Pancreas (tissue), 10 donors: ENCODE measurements around the gene APOL3. TPM values are rescaled to one million over a fixed set of nuclear protein-coding genes. Genes with fewer than 3 reads are reported as not detected.

Experiments used
- ATAC-seq, 4 donors: fragments of 200-7000 bp; cut with Tn5 transposase; one replicate each; pipeline versions ENCODE4 v1.8.0 to v1.9.1; 2020; ENCODE audit warnings: mild to moderate bottlenecking in 4 of 4, moderate library complexity in 4 of 4
- DNase-seq, 6 donors: peaks; one replicate each; pipeline ENCODE4 v3.0.0-alpha.2; 2020
- FAIRE-seq: peaks from 2 replicates; lab custom pipeline; 2012; peaks lifted over from hg19 to GRCh38; lab: Jason Lieb, UNC
- H3K27ac ChIP-seq, 4 donors: fragments of 200-600 bp; sonication (generic); 1 replicate in 3 of 4; 2 replicates in 1 of 4; pipeline versions ENCODE4 v1.5.0 to v1.8.0; 2020
- H3K27me3 ChIP-seq, 4 donors: fragments of 200-600 bp; one replicate each; pipeline ENCODE4 v1.8.0; 2021
- H3K36me3 ChIP-seq, 3 donors: fragments of 200-600 bp; sonication (generic) in 1 of 3; one replicate each; pipeline versions ENCODE4 v1.5.0 to v1.8.0; 2020 to 2021
- H3K4me1 ChIP-seq, 3 donors: fragments of 200-600 bp; one replicate each; pipeline ENCODE4 v1.8.0; 2021
- H3K4me3 ChIP-seq, 4 donors: fragments of 200-600 bp; sonication (generic) in 2 of 4; one replicate each; pipeline versions ENCODE4 v1.5.0 to v1.8.0; 2020 to 2021
- H3K9me3 ChIP-seq, 4 donors: fragments of 200-600 bp; one replicate each; pipeline ENCODE4 v1.8.0; 2021
- WGBS, 2 donors: extraction: QIAGEN DNeasy Blood & Tissue Kit; methylation state at CpG; one replicate each; pipeline ENCODE4 v1.1.7; 2013; 5-methylcytosine and 5-hydroxymethylcytosine counted together
- intact Hi-C, 3 donors: fragments of 100-400 bp; cut with DNase I; formaldehyde crosslinking; loops; one replicate each; pipeline versions ENCODE4 v1.11.1 to v1.14.2; 2022
- polyA plus RNA-seq, 2 donors: library from polyadenylated mRNA; stranded (reverse); fragments of 200-250 nt; gene quantifications; one replicate each; pipeline ENCODE4 v1.2.3, GENCODE V29; 2013
- total RNA-seq, 6 donors: library from RNA; stranded (reverse); fragmentation: NEBNext Ultra II Directional in 4 of 6; extraction: Animal tissue kit (Norgen Biotek cat#: 25700) in 4 of 6; gene quantifications; one replicate each; pipeline versions ENCODE4 v1.2.1 to v1.2.4, GENCODE V29; 2021 to 2023
- TF ChIP-seq, protein P1 (sequence below), 4 donors: fragments of 200-600 bp; sonication (generic) in 3 of 4; IDR thresholded peaks; one replicate each; pipeline versions ENCODE4 v1.5.0 to v1.8.0; 2021; ENCODE audit warnings: antibody characterized with exemption in 4 of 4
- donor health status: healthy with polysubstance abuse.
- donor health status: DM: no; HTN: no; CAD: no; lungs with moderate emphysema.
- donor health status: DM: no; HTN: no; CAD: no.
- donor health status: control.
- donor health status: control.
- donor health status: Bipolar disorder and iron deficiency.
- donor health status: DM: yes; HTN: yes; CAD: no.
- donor health status: DM: no; HTN: no; CAD: no.
- donor health status: DM: no; HTN: no; CAD: no.
- donor health status: DM: yes; HTN: yes; CAD: no.

The APOL3 gene
- total and polyA plus RNA-seq, 8 donors: 2.5 to 13.5 (median 5.9) TPM

DNA sequence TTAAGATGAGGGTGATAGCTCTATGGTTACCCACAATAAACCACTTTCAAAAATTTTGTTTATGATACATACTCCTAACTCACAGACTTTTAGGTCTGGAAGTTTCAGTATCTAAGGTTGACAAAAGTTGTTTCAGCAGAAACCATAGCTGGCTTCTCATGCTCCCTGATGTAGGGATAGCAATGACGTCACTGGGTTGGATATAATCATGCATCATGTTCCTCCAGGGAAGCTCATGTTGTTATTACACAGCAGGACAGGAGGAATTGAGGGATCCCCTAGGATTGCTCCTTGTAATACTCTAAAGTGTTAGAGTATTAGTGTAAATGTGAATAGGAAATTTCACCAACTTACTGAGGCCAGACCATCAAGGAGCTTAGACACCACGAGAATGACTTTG is 23.6 kb downstream of the APOL3 start:
- no peak overlapping the region for H3K4me3 ChIP-seq
- H3K27me3 ChIP-seq: no peaks in the 10 kb centered on the region
- 74 to 78% methylated on average over 2 of the region's 2 CpGs for WGBS, 2 donors
- no peaks in the 10 kb centered on the region for H3K4me1 ChIP-seq
- H3K27ac ChIP-seq: no peak overlapping the region
- TF ChIP-seq, protein P1, sequence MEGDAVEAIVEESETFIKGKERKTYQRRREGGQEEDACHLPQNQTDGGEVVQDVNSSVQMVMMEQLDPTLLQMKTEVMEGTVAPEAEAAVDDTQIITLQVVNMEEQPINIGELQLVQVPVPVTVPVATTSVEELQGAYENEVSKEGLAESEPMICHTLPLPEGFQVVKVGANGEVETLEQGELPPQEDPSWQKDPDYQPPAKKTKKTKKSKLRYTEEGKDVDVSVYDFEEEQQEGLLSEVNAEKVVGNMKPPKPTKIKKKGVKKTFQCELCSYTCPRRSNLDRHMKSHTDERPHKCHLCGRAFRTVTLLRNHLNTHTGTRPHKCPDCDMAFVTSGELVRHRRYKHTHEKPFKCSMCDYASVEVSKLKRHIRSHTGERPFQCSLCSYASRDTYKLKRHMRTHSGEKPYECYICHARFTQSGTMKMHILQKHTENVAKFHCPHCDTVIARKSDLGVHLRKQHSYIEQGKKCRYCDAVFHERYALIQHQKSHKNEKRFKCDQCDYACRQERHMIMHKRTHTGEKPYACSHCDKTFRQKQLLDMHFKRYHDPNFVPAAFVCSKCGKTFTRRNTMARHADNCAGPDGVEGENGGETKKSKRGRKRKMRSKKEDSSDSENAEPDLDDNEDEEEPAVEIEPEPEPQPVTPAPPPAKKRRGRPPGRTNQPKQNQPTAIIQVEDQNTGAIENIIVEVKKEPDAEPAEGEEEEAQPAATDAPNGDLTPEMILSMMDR (IDR thresholded peaks at IDR 0.05): no peak
- intact Hi-C loops: no loop called here
- no peaks in the 10 kb centered on the region for H3K36me3 ChIP-seq
- no peak for FAIRE-seq
- DNase-seq: no peak
- ATAC-seq: peak in 2 of 4 donors; percentile 24 to 36
- no peaks in the 10 kb centered on the region for H3K9me3 ChIP-seq

DNA sequence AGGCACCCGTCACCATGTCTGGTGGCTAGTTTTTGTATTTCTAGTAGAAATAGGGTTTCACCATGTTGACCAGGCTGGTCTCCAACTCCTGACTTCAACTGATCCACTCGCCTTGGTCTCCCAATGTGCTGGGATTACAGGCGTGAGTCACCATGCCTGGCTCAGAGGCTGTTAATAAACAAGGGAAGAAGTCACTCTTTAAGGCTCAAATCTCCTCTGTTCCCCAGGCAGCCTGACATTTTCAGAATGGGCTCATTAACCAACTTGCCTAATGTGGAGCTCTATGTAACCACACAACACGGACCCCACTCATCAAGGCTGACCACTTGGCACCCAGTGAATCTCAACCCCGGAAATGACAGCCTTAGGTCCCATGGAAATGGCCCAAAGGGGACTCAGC is 24.1 kb downstream of the APOL3 start:
- TF ChIP-seq, protein P1 (IDR thresholded peaks at IDR 0.05): no peak
- Histone ChIP-seq H3K36me3 (no peaks in the 10 kb centered on the region), H3K27ac (no peak overlapping the region), H3K27me3 (no peaks in the 10 kb centered on the region), H3K4me3 (no peak overlapping the region), H3K4me1 (no peaks in the 10 kb centered on the region), H3K9me3 (no peaks in the 10 kb centered on the region)
- ATAC-seq (peak in 2 of 4 donors; percentile 31 to 37), DNase-seq (no peak), FAIRE-seq (no peak)
- intact Hi-C loops: no loop called here
- WGBS, 2 donors: 68 to 74% methylated on average over 5 of the region's 5 CpGs

DNA sequence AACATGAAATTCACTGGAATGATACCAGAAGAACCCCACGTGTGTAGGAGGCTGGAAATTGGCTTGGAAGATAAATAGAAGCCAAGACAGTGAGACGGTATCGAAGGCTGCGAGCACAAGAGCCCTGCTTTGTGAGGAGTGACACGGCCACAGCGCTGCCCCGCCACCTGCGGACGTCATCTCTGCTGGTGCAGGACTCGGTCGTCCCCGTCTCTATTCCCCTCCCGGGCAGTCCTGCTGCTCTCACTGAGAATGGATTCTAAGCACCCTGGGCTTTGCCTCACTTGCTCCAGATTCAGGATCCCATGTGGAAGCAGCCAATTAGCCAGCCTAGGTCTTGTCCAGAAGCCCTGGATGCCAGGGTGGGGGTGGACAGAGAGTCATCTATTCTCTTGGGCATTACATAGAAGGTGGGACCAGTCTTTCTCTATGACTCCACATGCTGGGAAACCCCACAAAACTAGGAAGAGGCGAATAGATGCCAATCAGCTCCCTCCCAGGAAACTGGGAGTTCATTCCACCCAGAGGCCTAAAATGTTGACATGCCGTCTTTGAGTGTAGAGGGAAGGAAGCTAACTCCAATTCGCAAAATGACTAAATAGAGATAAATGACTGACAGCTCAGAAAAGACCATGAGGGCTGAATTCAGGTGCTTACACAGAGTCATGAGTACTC is 25.1 kb downstream of the APOL3 start:
- FAIRE-seq: no peak
- no peaks in the 10 kb centered on the region for H3K27me3 ChIP-seq
- ATAC-seq: no peak
- 77 to 78% methylated on average over 16 of the region's 16 CpGs for WGBS, 2 donors
- no peak overlapping the region for H3K27ac ChIP-seq
- TF ChIP-seq, protein P1 (IDR thresholded peaks at IDR 0.05): no peak
- no peak overlapping the region for H3K4me3 ChIP-seq
- H3K36me3 ChIP-seq: no peaks in the 10 kb centered on the region
- no peaks in the 10 kb centered on the region for H3K9me3 ChIP-seq
- no peak for DNase-seq
- H3K4me1 ChIP-seq: no peaks in the 10 kb centered on the region
- intact Hi-C loops: no loop called here

DNA sequence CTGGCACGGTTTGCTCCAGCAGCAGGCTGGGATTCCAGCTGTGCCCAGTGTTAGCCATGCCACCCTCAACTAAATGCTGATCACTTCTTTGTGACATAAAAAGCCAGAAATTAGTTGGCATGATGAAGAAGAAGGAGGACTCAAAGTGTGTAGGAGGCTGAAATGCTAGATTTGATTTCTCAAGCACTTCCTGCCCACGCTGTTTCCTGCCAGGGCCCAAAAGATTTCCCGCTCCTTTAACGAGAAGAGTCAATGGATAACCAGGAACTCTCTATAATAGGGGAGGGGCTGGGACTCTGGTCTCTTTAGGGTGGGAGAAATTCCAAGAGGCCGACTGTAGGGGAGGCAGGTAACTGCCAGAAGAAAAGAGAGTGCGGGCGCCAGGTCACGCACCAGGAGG is 26.4 kb downstream of the APOL3 start:
- ATAC-seq (no peak), DNase-seq (no peak), FAIRE-seq (no peak)
- intact Hi-C loops: no loop called here
- H3K4me3 ChIP-seq: no peak overlapping the region
- H3K9me3 ChIP-seq: no peaks in the 10 kb centered on the region
- H3K36me3 ChIP-seq: no peaks in the 10 kb centered on the region
- 66 to 68% methylated on average over 8 of the region's 8 CpGs for WGBS, 2 donors
- H3K4me1 ChIP-seq: no peaks in the 10 kb centered on the region
- H3K27me3 ChIP-seq: no peaks in the 10 kb centered on the region
- TF ChIP-seq, protein P1 (IDR thresholded peaks at IDR 0.05): no peak
- no peak overlapping the region for H3K27ac ChIP-seq

DNA sequence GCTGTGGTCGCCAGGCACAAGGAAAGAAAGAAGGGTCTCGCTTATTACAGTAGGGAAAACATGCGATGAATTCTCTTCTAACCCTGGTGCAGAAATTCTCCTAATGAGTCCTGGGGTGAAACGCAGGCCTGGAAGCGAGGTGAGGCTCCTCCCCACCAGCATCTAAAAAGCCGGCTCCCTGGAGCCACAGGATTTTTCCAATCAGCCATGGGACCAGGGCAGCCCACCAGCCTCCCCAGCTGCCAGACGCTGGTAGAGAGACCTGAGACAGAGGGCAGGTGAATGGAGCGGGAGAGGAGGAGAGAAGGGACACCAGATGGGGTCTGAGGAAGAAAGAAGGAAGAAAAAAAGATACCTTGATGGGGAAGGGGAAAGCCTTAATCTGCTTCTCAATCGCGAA is 28.6 kb downstream of the APOL3 start:
- H3K27ac ChIP-seq: no peak overlapping the region
- no peak for ATAC-seq
- no peaks in the 10 kb centered on the region for H3K9me3 ChIP-seq
- no peaks in the 10 kb centered on the region for H3K36me3 ChIP-seq
- no peaks in the 10 kb centered on the region for H3K4me1 ChIP-seq
- no peak overlapping the region for H3K4me3 ChIP-seq
- FAIRE-seq: no peak
- intact Hi-C loops: no loop called here
- H3K27me3 ChIP-seq: no peaks in the 10 kb centered on the region
- 72 to 80% methylated on average over 10 of the region's 10 CpGs for WGBS, 2 donors
- DNase-seq: no peak
- TF ChIP-seq, protein P1 (IDR thresholded peaks at IDR 0.05): no peak
